Loucy (cell line): ENCODE data around the gene PALLD.

Experiments
- H2AFZ ChIP-seq: fragments of 200-600 bp; sonication (generic); 2 replicates; pipeline ENCODE4 v1.6.0; 2016; ENCODE audit warnings: antibody characterized with exemption, mild to moderate bottlenecking, low read length, moderate library complexity
- H3F3A ChIP-seq: fragments of 200-600 bp; 2 replicates; pipeline ENCODE4 v1.6.0; 2016; ENCODE audit warnings: antibody characterized with exemption, low read depth, mild to moderate bottlenecking
- H3K27me3 ChIP-seq: fragments of 200-600 bp; sonication (generic); 2 replicates; pipeline ENCODE4 v1.6.1; 2014; ENCODE audit warnings: low read length, mild to moderate bottlenecking; ENCODE audit not compliant: insufficient read depth, poor library complexity, severe bottlenecking
- H3K36me3 ChIP-seq: fragments of 200-600 bp; sonication (generic); 2 replicates; pipeline ENCODE4 v1.6.1; 2016; ENCODE audit warnings: low read length; ENCODE audit not compliant: insufficient read depth
- H3K4me1 ChIP-seq: fragments of 200-600 bp; sonication (generic); 2 replicates; pipeline ENCODE4 v1.5.1; 2014; ENCODE audit warnings: low read length, mild to moderate bottlenecking; ENCODE audit not compliant: insufficient read depth, poor library complexity, severe bottlenecking
- H3K4me2 ChIP-seq: fragments of 200-600 bp; sonication (generic); 2 replicates; pipeline ENCODE4 v1.6.0; 2014; ENCODE audit warnings: antibody characterized with exemption, low read length, low read depth, mild to moderate bottlenecking; ENCODE audit not compliant: poor library complexity, severe bottlenecking
- H3K4me3 ChIP-seq: fragments of 200-600 bp; sonication (generic); 2 replicates; pipeline ENCODE4 v1.5.1; 2014; ENCODE audit warnings: low read length, mild to moderate bottlenecking, mixed read lengths; ENCODE audit not compliant: poor library complexity, severe bottlenecking
- H3K79me2 ChIP-seq: fragments of 200-600 bp; sonication (generic); 2 replicates; pipeline ENCODE4 v1.6.1; 2014; ENCODE audit warnings: low read length; ENCODE audit not compliant: insufficient read depth
- H3K9ac ChIP-seq: fragments of 200-600 bp; sonication (generic); 2 replicates; pipeline ENCODE4 v1.6.0; 2014; ENCODE audit warnings: mild to moderate bottlenecking, low read depth, low read length, moderate library complexity; ENCODE audit not compliant: poor library complexity, severe bottlenecking
- H3K9me2 ChIP-seq: fragments of 200-600 bp; sonication (generic); replicated peaks from 2 replicates; pipeline ENCODE4 v1.6.1; 2016; ENCODE audit warnings: low read depth, low read length, mixed read lengths
- H3K9me3 ChIP-seq: fragments of 200-600 bp; sonication (generic); 2 replicates; pipeline ENCODE4 v1.6.1; 2014; ENCODE audit warnings: mild to moderate bottlenecking, antibody characterized with exemption, low read length, low read depth; ENCODE audit not compliant: insufficient read depth
- H4K20me1 ChIP-seq: fragments of 200-600 bp; sonication (generic); 2 replicates; pipeline ENCODE4 v1.6.0; 2014; ENCODE audit warnings: antibody characterized with exemption, low read length, mild to moderate bottlenecking; ENCODE audit not compliant: insufficient read depth, poor library complexity, severe bottlenecking
- EZH2phosphoT487 ChIP-seq: fragments of 200-600 bp; IDR thresholded peaks from 2 replicates; pipeline ENCODE4 v1.6.1; 2018; ENCODE audit warnings: antibody characterized with exemption, mild to moderate bottlenecking, moderate library complexity, borderline replicate concordance
- TF ChIP-seq, protein P1 (sequence below): fragments of 200-600 bp; sonication (generic); conservative IDR thresholded peaks from 2 replicates; pipeline ENCODE4 v1.5.1; 2014; ENCODE audit warnings: mild to moderate bottlenecking, antibody characterized with exemption, low read length

Gene PALLD

DNA sequence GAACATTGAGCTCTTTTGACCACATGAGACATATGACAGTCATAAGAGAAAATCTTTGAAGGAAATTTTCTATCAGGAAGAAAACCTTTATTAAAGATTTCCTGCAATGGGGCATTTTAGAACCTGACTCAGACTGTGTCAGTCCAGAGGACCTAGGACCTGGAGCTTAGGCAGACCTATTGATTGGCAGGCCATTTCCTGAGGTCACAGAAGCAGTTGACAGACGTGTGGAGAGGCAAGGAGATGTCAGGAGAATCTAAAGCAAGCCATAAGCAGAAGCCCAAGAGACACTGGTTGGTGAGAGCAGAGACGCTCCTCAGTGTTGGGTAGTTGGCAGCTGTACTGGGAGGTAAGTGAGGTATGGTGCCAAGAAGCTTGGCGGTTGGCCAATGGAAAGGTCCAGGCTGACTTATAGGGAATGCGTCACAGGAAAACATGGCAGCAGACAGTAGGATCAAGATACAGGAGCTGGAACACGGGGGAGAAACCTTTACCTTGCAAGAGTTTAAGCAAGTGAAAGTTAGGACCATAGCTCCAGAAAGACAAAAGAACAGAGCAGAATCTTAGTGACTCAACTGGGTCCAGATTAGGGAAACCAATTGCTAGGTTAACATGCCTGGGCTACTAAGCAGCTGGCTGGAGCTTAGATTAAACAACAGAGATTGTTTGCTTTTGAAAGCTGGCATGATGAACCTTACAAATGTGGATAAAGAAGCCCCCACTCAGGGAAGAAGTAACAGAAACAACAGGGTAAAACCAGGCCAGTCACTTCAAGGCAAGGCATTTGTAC is 18.6 kb downstream of the PALLD start:
- Histone ChIP-seq H4K20me1 (no peaks in the 10 kb centered on the region), H3F3A (no peaks in the 10 kb centered on the region), H3K4me2 (no peak overlapping the region), H3K36me3 (no peaks in the 10 kb centered on the region), H3K4me3 (no peak overlapping the region), H3K79me2 (no peaks in the 10 kb centered on the region), H3K27me3 (no peaks in the 10 kb centered on the region), H2AFZ (peak overlapping the region; percentile 13; the same call in 1 of the 2 replicates), H3K9me3 (no peaks in the 10 kb centered on the region), H3K9ac (no peak overlapping the region), H3K9me2 (no peaks in the 10 kb centered on the region), H3K4me1 (peaks cover 23% of the 10 kb centered on the region)
- no peak for TF ChIP-seq EZH2phosphoT487
- TF ChIP-seq, protein P1, sequence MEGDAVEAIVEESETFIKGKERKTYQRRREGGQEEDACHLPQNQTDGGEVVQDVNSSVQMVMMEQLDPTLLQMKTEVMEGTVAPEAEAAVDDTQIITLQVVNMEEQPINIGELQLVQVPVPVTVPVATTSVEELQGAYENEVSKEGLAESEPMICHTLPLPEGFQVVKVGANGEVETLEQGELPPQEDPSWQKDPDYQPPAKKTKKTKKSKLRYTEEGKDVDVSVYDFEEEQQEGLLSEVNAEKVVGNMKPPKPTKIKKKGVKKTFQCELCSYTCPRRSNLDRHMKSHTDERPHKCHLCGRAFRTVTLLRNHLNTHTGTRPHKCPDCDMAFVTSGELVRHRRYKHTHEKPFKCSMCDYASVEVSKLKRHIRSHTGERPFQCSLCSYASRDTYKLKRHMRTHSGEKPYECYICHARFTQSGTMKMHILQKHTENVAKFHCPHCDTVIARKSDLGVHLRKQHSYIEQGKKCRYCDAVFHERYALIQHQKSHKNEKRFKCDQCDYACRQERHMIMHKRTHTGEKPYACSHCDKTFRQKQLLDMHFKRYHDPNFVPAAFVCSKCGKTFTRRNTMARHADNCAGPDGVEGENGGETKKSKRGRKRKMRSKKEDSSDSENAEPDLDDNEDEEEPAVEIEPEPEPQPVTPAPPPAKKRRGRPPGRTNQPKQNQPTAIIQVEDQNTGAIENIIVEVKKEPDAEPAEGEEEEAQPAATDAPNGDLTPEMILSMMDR: no peak

DNA sequence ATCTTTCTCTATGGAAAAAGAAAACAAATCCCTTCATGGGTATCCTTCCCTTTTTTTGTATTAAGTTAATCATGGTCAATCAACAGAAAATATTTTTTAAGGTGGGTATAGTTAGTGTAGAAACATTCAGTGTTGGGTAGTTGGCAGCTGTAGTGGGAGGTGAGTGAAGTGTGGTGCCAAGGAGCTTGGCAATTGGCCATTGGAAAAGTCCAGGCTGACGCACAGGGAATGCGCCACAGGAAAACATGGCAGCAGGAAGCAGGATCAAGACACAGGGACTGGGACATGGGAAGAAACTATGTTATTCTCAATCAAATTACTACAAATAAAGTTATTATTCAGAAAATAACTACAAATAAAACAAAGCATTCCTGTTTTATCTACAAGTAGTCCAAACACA is 20.0 kb downstream of the PALLD start:
- H3K9ac ChIP-seq: no peak overlapping the region
- H3K79me2 ChIP-seq: no peaks in the 10 kb centered on the region
- TF ChIP-seq, protein P1: no peak
- TF ChIP-seq EZH2phosphoT487: no peak
- no peaks in the 10 kb centered on the region for H3K9me2 ChIP-seq
- no peak overlapping the region for H3K4me3 ChIP-seq
- H4K20me1 ChIP-seq: no peaks in the 10 kb centered on the region
- no peak overlapping the region for H2AFZ ChIP-seq
- no peaks in the 10 kb centered on the region for H3K9me3 ChIP-seq
- H3K36me3 ChIP-seq: no peaks in the 10 kb centered on the region
- H3F3A ChIP-seq: no peaks in the 10 kb centered on the region
- H3K27me3 ChIP-seq: no peaks in the 10 kb centered on the region
- H3K4me2 ChIP-seq: no peak overlapping the region
- peaks cover 12% of the 10 kb centered on the region for H3K4me1 ChIP-seq

DNA sequence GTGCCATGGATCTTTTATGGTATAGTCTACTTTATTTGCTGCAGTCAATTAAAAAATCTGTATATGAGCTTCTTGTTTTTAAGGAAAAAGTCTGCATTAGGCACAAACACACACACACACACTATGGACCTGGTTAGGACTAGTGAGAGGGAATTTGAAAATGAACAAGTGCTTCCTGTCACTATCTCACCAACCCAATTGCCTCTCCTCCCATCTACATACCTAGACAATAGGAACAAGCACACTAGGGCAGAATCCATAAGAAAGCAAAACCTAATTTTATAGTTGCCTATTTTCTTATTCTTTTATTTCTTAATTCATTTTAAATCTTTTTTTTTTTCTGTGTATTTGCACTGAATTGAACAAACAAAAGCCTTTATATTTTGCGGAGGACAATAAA is 22.7 kb downstream of the PALLD start:
- no peaks in the 10 kb centered on the region for H3K36me3 ChIP-seq
- no peaks in the 10 kb centered on the region for H3K9me2 ChIP-seq
- TF ChIP-seq, protein P1: no peak
- no peak for TF ChIP-seq EZH2phosphoT487
- no peak overlapping the region for H2AFZ ChIP-seq
- H4K20me1 ChIP-seq: no peaks in the 10 kb centered on the region
- no peaks in the 10 kb centered on the region for H3K79me2 ChIP-seq
- no peak overlapping the region for H3K9ac ChIP-seq
- H3F3A ChIP-seq: no peaks in the 10 kb centered on the region
- H3K4me3 ChIP-seq: no peak overlapping the region
- no peaks in the 10 kb centered on the region for H3K9me3 ChIP-seq
- H3K4me1 ChIP-seq: peaks cover 8% of the 10 kb centered on the region
- no peaks in the 10 kb centered on the region for H3K27me3 ChIP-seq
- no peak overlapping the region for H3K4me2 ChIP-seq
